GM12873 (cell line): ENCODE data around the gene PATJ.

ENCODE experiments used
- TF ChIP-seq, protein P1 (sequence below): IDR thresholded peaks from 2 replicates; pipeline ENCODE4 v1.5.1; 2012; ENCODE audit warnings: low read depth, mild to moderate bottlenecking, moderate library complexity, low read length, control low read depth; ENCODE audit not compliant: insufficient read depth; ENCODE audit errors: missing control alignments

Gene PATJ

GRCh38 chr1:61724813-61725694 is 17.2 kb upstream of the PATJ start, which contains the start of gene TM2D1:
Gene TM2D1, minus strand, starts transcription at chr1:61725141. Its CDS starts 21 bp downstream, at chr1:61725120.
- TF ChIP-seq, protein P1, sequence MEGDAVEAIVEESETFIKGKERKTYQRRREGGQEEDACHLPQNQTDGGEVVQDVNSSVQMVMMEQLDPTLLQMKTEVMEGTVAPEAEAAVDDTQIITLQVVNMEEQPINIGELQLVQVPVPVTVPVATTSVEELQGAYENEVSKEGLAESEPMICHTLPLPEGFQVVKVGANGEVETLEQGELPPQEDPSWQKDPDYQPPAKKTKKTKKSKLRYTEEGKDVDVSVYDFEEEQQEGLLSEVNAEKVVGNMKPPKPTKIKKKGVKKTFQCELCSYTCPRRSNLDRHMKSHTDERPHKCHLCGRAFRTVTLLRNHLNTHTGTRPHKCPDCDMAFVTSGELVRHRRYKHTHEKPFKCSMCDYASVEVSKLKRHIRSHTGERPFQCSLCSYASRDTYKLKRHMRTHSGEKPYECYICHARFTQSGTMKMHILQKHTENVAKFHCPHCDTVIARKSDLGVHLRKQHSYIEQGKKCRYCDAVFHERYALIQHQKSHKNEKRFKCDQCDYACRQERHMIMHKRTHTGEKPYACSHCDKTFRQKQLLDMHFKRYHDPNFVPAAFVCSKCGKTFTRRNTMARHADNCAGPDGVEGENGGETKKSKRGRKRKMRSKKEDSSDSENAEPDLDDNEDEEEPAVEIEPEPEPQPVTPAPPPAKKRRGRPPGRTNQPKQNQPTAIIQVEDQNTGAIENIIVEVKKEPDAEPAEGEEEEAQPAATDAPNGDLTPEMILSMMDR, result no peak

DNA sequence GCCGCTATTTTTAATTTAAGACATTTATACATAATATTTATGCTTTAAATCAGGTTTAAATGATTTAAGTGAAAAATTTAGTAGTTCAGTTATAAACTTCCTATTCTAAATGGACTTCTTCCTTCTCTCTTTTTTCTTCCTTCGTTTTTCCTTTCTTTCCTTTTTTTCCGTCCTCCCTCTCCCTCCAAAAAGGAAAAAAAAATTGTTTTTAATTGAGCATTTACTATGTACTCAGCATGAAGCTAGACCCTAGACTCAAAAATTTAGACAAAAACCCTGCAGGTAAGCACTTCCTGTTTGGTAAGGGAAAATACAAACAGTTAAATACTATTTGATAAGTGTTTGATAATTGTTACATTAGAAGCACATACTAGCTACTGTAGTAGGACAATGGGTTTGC is 14.7 kb upstream of the PATJ start:
- TF ChIP-seq, protein P1, result no peak

GRCh38 chr1:61732726-61733125 is 9.6 kb upstream of the PATJ start:
- TF ChIP-seq, protein P1, result no peak

DNA sequence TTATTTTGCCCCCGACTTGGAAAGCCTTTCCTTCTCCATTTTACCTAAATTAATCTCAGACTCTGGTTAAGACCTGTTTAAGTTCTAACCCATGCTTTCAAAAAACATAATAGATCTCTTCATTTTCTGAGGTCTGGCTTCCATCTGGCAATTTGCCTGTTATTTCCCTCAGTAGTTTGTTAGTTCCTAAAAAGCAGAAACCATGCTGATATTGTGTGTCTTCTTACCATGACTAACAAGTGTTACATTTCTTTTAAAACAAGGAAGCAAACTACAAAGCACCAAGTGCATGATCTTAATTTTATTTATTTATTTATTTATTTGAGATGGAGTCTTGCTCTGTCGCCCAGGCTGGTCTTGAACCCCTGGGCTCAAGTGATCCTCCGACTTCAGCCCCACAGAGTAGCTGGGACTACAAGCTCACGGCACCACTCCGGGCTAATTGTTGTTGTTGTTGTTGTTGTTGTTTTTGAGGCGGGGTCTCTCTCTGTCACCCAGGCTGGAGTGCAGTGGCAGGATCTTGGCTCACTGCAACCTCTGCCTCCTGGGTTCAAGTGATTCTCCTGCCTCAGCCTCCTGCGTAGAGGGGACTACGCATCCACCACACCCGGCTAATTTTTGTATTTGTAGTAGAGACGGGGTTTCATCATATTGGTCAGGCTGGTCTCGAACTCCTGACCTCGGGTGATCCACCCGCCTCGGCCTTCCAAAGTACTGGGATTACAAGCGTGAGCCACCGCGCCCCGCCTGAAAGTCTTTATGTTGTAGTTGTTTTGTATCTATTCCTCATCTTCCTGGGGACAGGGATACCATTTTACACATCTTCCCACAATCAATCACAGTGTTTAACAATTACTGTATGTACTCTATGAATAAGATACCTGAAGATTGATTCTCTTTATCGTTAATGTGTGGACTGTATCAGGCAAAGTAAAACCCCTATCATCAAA is 1.3 kb upstream of the PATJ start:
- TF ChIP-seq, protein P1, result no peak

- TF ChIP-seq, protein P1, result no peak
Observed at GRCh38 chr1:61742620-61743430, 545 bp downstream of the PATJ start.

DNA sequence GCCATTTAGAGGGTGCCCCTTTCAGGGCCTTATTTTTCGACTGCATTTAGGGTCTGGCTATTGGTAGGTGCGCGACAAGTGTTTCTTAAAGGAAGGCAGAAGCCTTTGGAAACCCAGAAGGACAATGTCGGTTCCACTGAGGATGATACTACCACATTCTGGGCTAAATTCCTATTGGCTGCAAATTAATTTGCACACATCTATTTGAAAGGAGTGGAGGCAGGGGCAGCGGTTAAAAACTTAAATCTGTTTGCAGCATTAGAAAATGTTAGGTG is 1.1 kb downstream of the PATJ start:
- TF ChIP-seq, protein P1, result no peak
